Stimulated activated naive CD8-positive, alpha-beta T cell treated with anti-CD3 and anti-CD28 coated beads, Interleukin-15, Interleukin-2, amounts not matched to agents 100 ng/mL and 50 ng/mL, for 24 hours (primary cell): ENCODE measurements around the gene PDILT.
"Not testable (repeated sequence)": the region's sequence is repeated elsewhere in the genome, so short reads cannot be mapped to it uniquely, and the experiment has no call there.

ENCODE experiments used
- H3K27ac Mint-ChIP-seq: one replicate; pipeline ENCODE4 v1.8.0; 2021; ENCODE audit warnings: mild to moderate bottlenecking, mixed read lengths
- H3K27me3 Mint-ChIP-seq: one replicate; pipeline ENCODE4 v1.8.0; 2021; ENCODE audit warnings: mixed read lengths
- H3K36me3 Mint-ChIP-seq: one replicate; pipeline ENCODE4 v1.8.0; 2021; ENCODE audit warnings: low read depth, mixed read lengths
- H3K4me1 Mint-ChIP-seq: one replicate; pipeline ENCODE4 v1.8.0; 2021; ENCODE audit warnings: low read depth, mixed read lengths
- H3K4me3 Mint-ChIP-seq: one replicate; pipeline ENCODE4 v1.8.0; 2021; ENCODE audit warnings: mild to moderate bottlenecking, mixed read lengths
- H3K9me3 Mint-ChIP-seq: one replicate; pipeline ENCODE4 v1.8.0; 2021; ENCODE audit warnings: mixed read lengths

The PDILT gene

GRCh38 chr16:20313741-20314140 is 90.8 kb downstream of the PDILT start:
- H3K4me1 Mint-ChIP-seq: no peaks in the 10 kb centered on the region
- no peaks in the 10 kb centered on the region for H3K27me3 Mint-ChIP-seq
- H3K9me3 Mint-ChIP-seq: no peaks in the 10 kb centered on the region
- H3K4me3 Mint-ChIP-seq: no peak overlapping the region
- no peaks in the 10 kb centered on the region for H3K36me3 Mint-ChIP-seq
- no peak overlapping the region for H3K27ac Mint-ChIP-seq

GRCh38 chr16:20312536-20313095 is 91.9 kb downstream of the PDILT start:
- not testable (repeated sequence) for H3K4me3 Mint-ChIP-seq, H3K36me3 Mint-ChIP-seq, H3K9me3 Mint-ChIP-seq, H3K27me3 Mint-ChIP-seq, H3K4me1 Mint-ChIP-seq, H3K27ac Mint-ChIP-seq

GRCh38 chr16:20311548-20311947 is 93.0 kb downstream of the PDILT start:
- Mint-ChIP-seq H3K36me3 (no peaks in the 10 kb centered on the region), H3K9me3 (no peaks in the 10 kb centered on the region), H3K27me3 (peaks cover 4% of the 10 kb centered on the region), H3K27ac (no peak overlapping the region), H3K4me3 (no peak overlapping the region), H3K4me1 (no peaks in the 10 kb centered on the region)

GRCh38 chr16:20310421-20311395 is 93.8 kb downstream of the PDILT start:
- no peak overlapping the region for H3K27ac Mint-ChIP-seq
- H3K4me1 Mint-ChIP-seq: no peaks in the 10 kb centered on the region
- peaks cover 8% of the 10 kb centered on the region for H3K27me3 Mint-ChIP-seq
- H3K9me3 Mint-ChIP-seq: no peaks in the 10 kb centered on the region
- no peak overlapping the region for H3K4me3 Mint-ChIP-seq
- no peaks in the 10 kb centered on the region for H3K36me3 Mint-ChIP-seq

GRCh38 chr16:20309786-20310185 is 94.8 kb downstream of the PDILT start:
- Mint-ChIP-seq H3K4me1 (no peaks in the 10 kb centered on the region), H3K9me3 (no peaks in the 10 kb centered on the region), H3K36me3 (no peaks in the 10 kb centered on the region), H3K27ac (no peak overlapping the region), H3K27me3 (peaks cover 8% of the 10 kb centered on the region), H3K4me3 (no peak overlapping the region)
